HG03521 (cell line): ENCODE results near the gene EDAR.

Experiments
- ATAC-seq: cut with Tn5 transposase; IDR thresholded peaks from one replicate; pipeline ENCODE4 v1.9.1; 2021; ENCODE audit warnings: mild to moderate bottlenecking, moderate library complexity; ENCODE audit not compliant: unreplicated experiment

Gene EDAR

DNA sequence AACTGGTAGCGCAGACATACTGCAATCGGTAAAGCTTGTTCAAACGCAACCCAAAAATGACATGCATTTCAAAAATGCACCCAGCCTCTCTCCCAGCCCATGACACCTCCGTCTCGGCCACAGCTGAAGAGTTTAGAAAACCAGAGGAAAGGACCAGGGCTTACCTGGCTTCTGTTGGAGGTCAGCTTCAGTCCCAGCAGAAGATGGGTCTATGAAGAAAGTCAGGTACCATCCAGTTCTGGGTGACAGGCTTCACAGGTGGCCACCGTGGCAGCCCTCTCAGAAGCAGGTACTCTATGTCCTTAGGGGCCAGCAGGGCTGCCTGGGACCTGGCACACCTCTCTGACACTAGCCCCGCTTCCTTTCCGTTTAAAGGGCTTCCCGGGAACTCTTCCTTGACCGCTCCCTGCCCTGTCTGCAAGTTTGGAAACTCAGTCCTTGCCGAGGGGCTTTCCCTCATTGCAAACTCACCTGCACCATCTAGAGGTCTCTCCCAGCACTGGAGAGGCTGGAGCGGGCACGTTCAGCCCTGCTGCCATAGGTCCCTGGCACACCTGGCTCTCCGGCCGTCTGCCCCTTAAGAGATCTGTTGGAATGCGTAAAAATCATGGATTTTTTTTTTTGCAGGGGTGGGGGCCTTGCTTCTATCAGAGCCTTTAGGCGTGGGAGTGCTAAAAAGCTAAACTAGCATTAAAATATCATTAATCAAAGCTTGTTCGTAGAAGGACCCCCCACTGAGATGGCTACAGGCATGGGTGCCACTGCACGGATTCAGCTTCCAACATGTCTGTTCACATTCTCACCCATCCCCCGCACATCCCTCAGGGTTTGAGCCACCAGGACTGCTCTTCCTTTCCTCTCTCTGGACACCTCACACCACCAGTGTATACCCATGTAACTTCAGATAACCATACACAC is at the start of gene EDAR:
Gene EDAR (minus strand): TSS at position 425 of the 918 bp plus-strand sequence. CDS start 58,206 bp downstream, outside the sequence.
- ATAC-seq = no peak

- ATAC-seq = no peak
These were observed 44.2 kb upstream of the EDAR start for GRCh38 chr2:109033171-109033570.

DNA sequence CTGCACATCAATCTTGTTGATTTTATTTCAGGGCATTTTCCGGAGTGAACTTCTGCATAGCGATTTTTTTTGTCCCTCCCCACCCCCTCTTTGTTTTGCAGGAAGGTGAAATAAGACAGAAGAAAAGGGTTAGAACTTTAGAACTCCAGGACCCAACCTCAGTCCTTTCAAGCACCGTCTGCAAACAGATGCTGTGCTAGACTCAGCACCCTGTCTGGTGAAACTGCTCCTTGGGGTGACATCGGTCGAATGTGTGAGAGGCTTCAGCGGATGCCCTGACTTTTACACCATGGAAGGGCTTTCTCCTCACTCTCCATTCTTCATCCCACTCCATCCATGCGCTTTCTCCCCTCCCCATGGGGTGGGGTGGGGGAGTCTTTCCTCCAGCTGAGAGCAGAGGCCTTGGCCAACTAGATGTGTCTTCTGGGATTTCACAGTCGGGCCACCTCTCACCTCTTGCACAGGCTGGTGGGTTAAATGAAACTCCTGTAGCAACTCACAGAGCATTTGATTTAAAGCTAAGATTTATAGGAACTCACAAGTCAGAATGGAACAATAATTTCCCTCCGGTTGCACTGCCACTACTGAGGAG is 43.3 kb upstream of the EDAR start:
- peak; percentile 5 for ATAC-seq

DNA sequence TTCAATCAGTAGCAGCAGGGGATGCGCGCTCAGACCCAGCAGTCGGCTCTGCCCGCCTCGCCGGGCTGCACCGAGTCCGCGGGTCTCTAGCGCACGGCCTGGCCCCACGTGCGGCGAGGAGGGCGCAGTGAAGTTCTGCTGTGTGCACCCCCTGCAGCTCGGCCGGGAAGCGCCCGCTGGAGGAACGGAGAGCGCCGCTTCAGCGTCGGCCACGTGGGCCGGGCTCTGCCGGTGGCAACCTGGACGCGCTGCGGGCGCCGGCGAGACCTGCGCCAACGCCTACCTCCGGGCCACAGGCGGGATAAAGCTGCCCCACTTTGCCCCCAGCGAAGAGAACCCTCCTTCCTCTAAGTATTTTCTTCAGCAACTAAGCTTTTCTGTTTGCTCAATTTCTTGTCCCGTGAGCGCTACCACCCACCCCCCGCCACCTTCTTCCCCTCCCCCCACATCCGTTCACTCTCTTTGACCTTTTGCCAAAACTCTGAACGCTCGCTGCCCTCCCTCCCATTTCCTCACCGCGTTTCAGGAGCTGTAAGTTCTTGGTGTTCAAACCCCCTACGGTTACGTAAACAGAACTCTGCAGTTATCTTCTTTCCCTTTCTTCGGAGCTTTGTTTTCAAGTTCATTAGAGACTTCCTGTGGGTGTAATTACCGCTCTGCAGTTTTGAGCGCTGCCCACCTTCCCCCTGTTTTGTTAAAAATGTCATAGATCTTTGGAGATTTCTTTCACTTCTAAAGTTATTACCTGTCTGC is 42.6 kb upstream of the EDAR start:
- peak; percentile 51 for ATAC-seq

GRCh38 chr2:109030870-109031475 is 42.0 kb upstream of the EDAR start:
- no peak for ATAC-seq

- ATAC-seq = no peak
These were observed 40.6 kb upstream of the EDAR start for GRCh38 chr2:109029490-109030201.

GRCh38 chr2:109028738-109029489 is 39.9 kb upstream of the EDAR start:
- no peak for ATAC-seq

DNA sequence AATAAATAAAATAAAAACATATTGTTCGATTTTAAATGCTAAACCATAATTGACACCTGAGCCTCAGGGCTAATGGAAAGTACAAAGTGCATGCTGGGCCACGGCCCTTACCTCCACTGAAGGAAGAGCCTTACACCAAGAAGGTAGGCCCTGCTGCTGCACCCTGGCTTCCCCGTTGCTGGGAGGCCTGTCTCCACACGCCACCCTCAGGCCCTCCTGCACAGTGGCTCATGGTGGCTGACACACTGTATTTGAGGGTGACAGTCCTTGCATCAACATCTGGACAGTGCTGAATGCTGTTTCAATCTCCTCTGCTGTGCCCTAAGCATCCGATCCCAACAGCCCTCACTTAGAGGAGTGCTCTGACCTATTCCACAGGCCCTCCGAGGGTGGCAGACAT is 39.3 kb upstream of the EDAR start:
- no peak for ATAC-seq

- ATAC-seq = no peak
These were observed 38.7 kb upstream of the EDAR start for GRCh38 chr2:109027702-109028101.

DNA sequence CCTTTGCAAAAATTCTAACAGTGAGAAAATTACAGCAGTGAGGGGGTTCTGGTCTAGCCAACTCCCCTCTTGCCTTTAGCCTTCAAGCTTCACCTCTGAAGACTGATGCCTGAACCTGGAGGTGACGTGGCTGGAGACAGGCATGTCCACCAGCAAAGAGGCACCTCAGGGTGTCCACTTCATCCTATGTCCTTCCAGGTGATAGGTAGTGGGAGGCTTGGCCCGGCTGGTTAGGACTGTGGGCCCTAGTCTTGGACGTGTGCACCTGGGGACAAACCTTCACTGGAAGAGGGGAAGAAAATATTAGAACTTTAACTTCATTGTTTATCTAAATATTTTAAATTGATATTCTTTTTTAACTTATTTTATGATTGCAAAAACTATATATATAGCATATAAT is 35.5 kb upstream of the EDAR start:
- no peak for ATAC-seq

- no peak for ATAC-seq
These were observed 32.9 kb upstream of the EDAR start for GRCh38 chr2:109021895-109022300.

- no peak for ATAC-seq
These were observed 31.2 kb upstream of the EDAR start for GRCh38 chr2:109020217-109020637.

- no peak for ATAC-seq
These were observed 29.4 kb upstream of the EDAR start for GRCh38 chr2:109018452-109018851.

- no peak for ATAC-seq
These were observed 28.0 kb upstream of the EDAR start for GRCh38 chr2:109017017-109017416.

GRCh38 chr2:109016376-109016775 is 27.4 kb upstream of the EDAR start:
- no peak for ATAC-seq

DNA sequence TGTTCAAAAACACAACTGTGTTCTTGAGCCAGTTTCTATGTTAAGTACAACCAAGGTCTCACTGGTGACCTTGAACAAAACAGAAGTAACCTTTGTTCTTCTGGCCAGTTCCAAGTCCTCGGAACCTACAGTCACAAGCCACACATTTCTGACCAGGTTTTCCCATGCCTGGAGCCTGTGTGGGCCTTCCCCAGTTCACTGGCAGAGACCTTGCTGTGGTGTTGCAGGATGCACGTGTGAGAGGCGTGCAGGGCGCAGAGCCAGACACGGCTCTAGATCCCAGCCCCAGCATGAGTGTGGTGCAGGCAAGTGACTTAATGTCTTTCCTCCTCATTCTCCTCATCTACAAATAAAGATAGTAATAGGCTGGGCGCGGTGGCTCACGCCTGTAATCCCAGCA is 25.5 kb upstream of the EDAR start:
- no peak for ATAC-seq

- no peak for ATAC-seq
These were observed 24.0 kb upstream of the EDAR start for GRCh38 chr2:109013051-109013450.

GRCh38 chr2:109009920-109010610 is 21.0 kb upstream of the EDAR start:
- no peak for ATAC-seq

DNA sequence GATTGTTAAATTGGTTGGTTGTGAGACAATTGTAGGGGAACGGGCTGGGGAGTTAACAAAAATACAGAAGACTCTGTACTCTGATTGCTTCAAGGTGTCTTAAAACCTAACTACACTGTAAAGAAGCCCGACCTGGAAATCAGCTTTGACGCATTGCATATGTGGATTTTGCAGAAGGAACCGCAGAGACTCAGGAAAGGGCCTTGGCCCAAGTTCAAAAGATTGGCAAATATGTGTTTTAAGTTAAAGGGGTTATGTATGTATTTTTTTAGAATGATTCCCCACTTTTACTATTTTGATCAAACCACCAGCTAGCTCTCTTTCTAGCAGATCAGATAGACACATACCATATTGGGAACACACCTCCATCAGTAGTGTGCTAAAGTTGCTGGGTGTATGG is 18.0 kb upstream of the EDAR start:
- no peak for ATAC-seq
